Neural progenitor cell (in vitro differentiated cells): ENCODE data around the gene WDR45B. TPM values are rescaled to one million over a fixed set of nuclear protein-coding genes. Genes with fewer than 3 reads are reported as not detected.

Experiments used
- DNase-seq: peaks from one replicate; pipeline ENCODE4 v3.0.0-alpha.2; 2016; ENCODE audit warnings: low spot score
- H2AFZ ChIP-seq: fragments of 200-600 bp; sonication (generic); replicated peaks from 2 replicates; pipeline ENCODE4 v1.6.1; 2016; ENCODE audit warnings: antibody characterized with exemption
- H3F3A ChIP-seq: fragments of 200-600 bp; sonication (generic); 2 replicates; pipeline ENCODE4 v1.6.1; 2016; ENCODE audit warnings: antibody characterized with exemption, low read depth
- H3K27ac ChIP-seq: fragments of 200-600 bp; sonication (generic); 2 replicates; pipeline ENCODE4 v1.5.1; 2016; ENCODE audit warnings: mild to moderate bottlenecking
- H3K27me3 ChIP-seq: fragments of 200-600 bp; sonication (generic); 2 replicates; pipeline ENCODE4 v1.6.1; 2016; ENCODE audit warnings: mild to moderate bottlenecking, moderate library complexity
- H3K36me3 ChIP-seq: fragments of 200-600 bp; sonication (generic); 2 replicates; pipeline ENCODE4 v1.5.1; 2016
- H3K4me1 ChIP-seq: fragments of 200-600 bp; sonication (generic); 2 replicates; pipeline ENCODE4 v1.6.1; 2016; ENCODE audit warnings: mixed run types
- H3K4me2 ChIP-seq: fragments of 200-600 bp; sonication (generic); 2 replicates; pipeline ENCODE4 v1.6.1; 2016
- H3K4me3 ChIP-seq: fragments of 200-600 bp; sonication (generic); 2 replicates; pipeline ENCODE4 v1.5.1; 2016
- H3K79me2 ChIP-seq: fragments of 200-600 bp; sonication (generic); 2 replicates; pipeline ENCODE4 v1.6.1; 2016; ENCODE audit warnings: low read depth
- H3K9ac ChIP-seq: fragments of 200-600 bp; sonication (generic); 2 replicates; pipeline ENCODE4 v1.6.1; 2016
- H3K9me3 ChIP-seq: fragments of 200-600 bp; sonication (generic); 2 replicates; pipeline ENCODE4 v1.5.1; 2016; ENCODE audit warnings: low read depth
- H4K20me1 ChIP-seq: fragments of 200-600 bp; sonication (generic); 2 replicates; pipeline ENCODE4 v1.6.1; 2016; ENCODE audit warnings: low read depth
- H3K27ac Mint-ChIP-seq: 3 replicates; pipeline ENCODE4 v1.8.0; 2021; ENCODE audit warnings: mixed read lengths
- H3K27me3 Mint-ChIP-seq: 2 replicates; pipeline ENCODE4 v1.8.0; 2022; ENCODE audit warnings: low read depth, mild to moderate bottlenecking, inconsistent platforms, moderate library complexity, mixed read lengths; ENCODE audit not compliant: insufficient read depth
- H3K36me3 Mint-ChIP-seq: 3 replicates; pipeline ENCODE4 v1.8.0; 2021; ENCODE audit warnings: mixed read lengths
- H3K4me1 Mint-ChIP-seq: 3 replicates; pipeline ENCODE4 v1.8.0; 2021; ENCODE audit warnings: mixed read lengths
- H3K4me3 Mint-ChIP-seq: 3 replicates; pipeline ENCODE4 v1.8.0; 2021; ENCODE audit warnings: mild to moderate bottlenecking, moderate library complexity, mixed read lengths
- H3K9me3 Mint-ChIP-seq: 3 replicates; pipeline ENCODE4 v1.8.0; 2020; ENCODE audit warnings: mixed read lengths
- EZH2 ChIP-seq: fragments of 200-600 bp; sonication (generic); IDR thresholded peaks from 2 replicates; pipeline ENCODE4 v1.6.1; 2017; ENCODE audit warnings: antibody characterized with exemption, mild to moderate bottlenecking, moderate library complexity
- EZH2phosphoT487 ChIP-seq: fragments of 200-600 bp; sonication (generic); IDR thresholded peaks from 2 replicates; pipeline ENCODE4 v1.6.1; 2017; ENCODE audit warnings: antibody characterized with exemption
- total RNA-seq: library from RNA; depleted of rRNA; stranded (reverse); fragments of >200 nt; gene quantifications from 2 replicates; pipeline ENCODE4 v1.2.3, GENCODE V29; 2015; ENCODE audit warnings: low replicate concordance
- TF ChIP-seq, protein P1 (sequence below): fragments of 200-600 bp; sonication (generic); IDR thresholded peaks from 2 replicates; pipeline ENCODE4 v1.5.1; 2017; ENCODE audit warnings: antibody characterized with exemption, mild to moderate bottlenecking

WDR45B gene
- total RNA-seq, 1 donor from 2014 or later = 110 TPM

DNA sequence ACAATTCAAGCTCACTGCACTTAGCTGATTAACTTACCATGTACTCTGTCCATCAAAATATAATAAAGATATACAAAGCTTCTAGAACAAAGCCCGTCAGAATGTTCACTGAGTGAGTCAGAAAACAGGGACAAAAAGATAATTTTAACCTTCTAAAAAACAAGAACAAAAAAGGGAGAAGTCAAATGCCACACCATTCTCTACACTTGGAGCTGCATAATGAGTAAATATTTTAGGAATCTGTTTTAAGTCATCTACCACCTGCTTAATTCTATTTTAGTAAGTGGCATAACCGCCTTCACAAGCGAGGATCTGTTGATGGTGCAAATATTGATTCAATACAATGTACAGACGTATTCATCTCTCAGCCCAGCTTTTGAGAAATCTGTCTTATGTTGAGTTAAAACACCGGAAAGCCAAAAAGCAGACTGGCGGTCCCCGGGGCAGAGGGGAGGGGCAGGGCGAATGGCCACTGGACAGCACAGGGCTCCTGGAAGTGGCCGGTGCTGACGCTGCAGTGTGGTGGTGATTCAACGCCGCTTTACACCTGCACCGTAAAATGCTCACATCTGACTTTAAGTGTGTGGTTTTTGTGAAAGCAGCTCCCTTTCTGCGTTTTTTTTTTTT, 30.1 kb upstream of the WDR45B start:
- no peak for DNase-seq
- Mint-ChIP-seq H3K4me3 (no peak overlapping the region), H3K4me1 (peaks cover 2% of the 10 kb centered on the region), H3K27me3 (peaks cover under 1% of the 10 kb centered on the region), H3K36me3 (no peaks in the 10 kb centered on the region), H3K27ac (no peak overlapping the region), H3K9me3 (peaks cover 8% of the 10 kb centered on the region)
- Histone ChIP-seq H3K9ac (no peak overlapping the region), H2AFZ (no peak overlapping the region), H4K20me1 (no peaks in the 10 kb centered on the region), H3K4me1 (no peaks in the 10 kb centered on the region), H3F3A (no peaks in the 10 kb centered on the region), H3K27me3 (no peaks in the 10 kb centered on the region), H3K27ac (no peak overlapping the region), H3K9me3 (no peaks in the 10 kb centered on the region), H3K4me2 (no peak overlapping the region), H3K79me2 (no peaks in the 10 kb centered on the region), H3K4me3 (no peak overlapping the region), H3K36me3 (no peaks in the 10 kb centered on the region)
- TF ChIP-seq, protein P1, sequence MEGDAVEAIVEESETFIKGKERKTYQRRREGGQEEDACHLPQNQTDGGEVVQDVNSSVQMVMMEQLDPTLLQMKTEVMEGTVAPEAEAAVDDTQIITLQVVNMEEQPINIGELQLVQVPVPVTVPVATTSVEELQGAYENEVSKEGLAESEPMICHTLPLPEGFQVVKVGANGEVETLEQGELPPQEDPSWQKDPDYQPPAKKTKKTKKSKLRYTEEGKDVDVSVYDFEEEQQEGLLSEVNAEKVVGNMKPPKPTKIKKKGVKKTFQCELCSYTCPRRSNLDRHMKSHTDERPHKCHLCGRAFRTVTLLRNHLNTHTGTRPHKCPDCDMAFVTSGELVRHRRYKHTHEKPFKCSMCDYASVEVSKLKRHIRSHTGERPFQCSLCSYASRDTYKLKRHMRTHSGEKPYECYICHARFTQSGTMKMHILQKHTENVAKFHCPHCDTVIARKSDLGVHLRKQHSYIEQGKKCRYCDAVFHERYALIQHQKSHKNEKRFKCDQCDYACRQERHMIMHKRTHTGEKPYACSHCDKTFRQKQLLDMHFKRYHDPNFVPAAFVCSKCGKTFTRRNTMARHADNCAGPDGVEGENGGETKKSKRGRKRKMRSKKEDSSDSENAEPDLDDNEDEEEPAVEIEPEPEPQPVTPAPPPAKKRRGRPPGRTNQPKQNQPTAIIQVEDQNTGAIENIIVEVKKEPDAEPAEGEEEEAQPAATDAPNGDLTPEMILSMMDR = no peak
- no peak for TF ChIP-seq EZH2
- TF ChIP-seq EZH2phosphoT487 = no peak

DNA sequence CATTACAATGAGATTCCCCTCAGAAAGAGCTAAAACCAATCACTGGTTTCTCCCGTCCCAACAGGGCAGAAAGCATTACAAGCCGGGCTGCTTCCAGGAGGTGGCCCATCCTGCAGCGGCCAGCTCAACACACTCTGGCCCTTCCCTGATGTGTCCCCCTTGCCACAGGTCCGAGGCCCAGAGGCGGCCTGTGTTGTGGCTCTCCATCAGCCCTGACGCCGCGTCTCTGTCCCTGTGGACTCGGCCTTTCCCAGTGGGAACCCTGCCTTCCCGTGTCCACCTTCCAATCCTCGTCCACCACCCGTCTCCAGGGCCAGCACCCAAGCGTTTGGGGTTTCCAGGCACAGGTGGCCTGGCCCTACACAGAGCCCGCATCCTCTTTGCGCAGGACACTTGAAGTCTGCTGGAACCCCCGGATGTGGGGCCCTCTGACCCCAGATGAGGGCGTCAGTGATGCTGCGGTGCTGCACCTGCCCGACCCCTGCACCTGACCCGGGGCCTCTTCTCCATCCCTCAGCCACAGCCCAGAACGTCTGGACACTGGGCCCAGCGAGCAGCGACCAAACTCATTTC, 29.2 kb upstream of the WDR45B start:
- Mint-ChIP-seq H3K4me3 (no peak overlapping the region), H3K4me1 (peaks cover 2% of the 10 kb centered on the region), H3K27ac (no peak overlapping the region), H3K27me3 (no peaks in the 10 kb centered on the region), H3K36me3 (no peaks in the 10 kb centered on the region), H3K9me3 (peaks cover 8% of the 10 kb centered on the region)
- no peak overlapping the region for H2AFZ ChIP-seq
- H3F3A ChIP-seq = no peaks in the 10 kb centered on the region
- no peaks in the 10 kb centered on the region for H3K79me2 ChIP-seq
- TF ChIP-seq EZH2phosphoT487 = no peak
- no peak for TF ChIP-seq EZH2
- TF ChIP-seq, protein P1 = no peak
- no peaks in the 10 kb centered on the region for H3K36me3 ChIP-seq
- H3K27me3 ChIP-seq = no peaks in the 10 kb centered on the region
- H3K9ac ChIP-seq = no peak overlapping the region
- no peak overlapping the region for H3K4me3 ChIP-seq
- DNase-seq = no peak
- H4K20me1 ChIP-seq = no peaks in the 10 kb centered on the region
- no peak overlapping the region for H3K27ac ChIP-seq
- H3K9me3 ChIP-seq = no peaks in the 10 kb centered on the region
- H3K4me1 ChIP-seq = no peaks in the 10 kb centered on the region
- no peak overlapping the region for H3K4me2 ChIP-seq

DNA sequence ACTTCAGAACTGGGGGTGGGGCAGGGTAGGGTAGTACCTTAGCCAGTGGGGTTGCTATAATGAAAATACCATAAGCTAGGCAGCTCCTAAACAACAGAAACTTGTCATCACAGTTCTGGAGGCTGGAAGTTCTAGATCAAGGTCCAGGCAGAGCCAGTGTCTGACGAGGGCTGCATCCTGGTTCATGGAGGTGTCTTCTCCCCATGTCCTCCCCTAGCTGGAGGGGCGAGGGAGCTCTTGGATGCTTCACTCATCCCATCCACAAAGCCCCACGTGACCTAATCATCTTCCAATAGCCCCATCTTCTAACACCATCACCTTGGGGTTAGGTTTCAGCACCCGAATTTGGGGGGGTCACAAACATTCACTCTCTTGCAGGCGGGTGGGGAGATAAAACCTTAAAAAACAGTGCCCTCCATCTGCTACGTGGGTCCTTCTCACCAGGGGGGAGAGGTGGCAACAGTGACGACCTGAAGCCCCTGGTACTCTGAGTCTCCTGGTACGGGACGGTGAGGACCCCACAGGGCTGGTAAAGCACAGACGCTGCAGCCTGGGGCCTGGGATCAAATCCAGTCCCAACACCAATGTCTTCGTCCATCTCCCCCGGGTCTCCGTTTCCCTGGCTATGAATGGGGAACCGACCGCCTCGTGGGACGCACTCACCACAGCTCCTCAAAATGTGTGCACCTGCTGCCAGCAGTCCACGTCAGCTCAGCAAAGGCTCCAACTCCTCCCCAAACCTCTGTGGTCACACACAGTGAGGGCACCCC, 27.4 kb upstream of the WDR45B start:
- Histone ChIP-seq H3K36me3 (no peaks in the 10 kb centered on the region), H3F3A (no peaks in the 10 kb centered on the region), H3K27me3 (no peaks in the 10 kb centered on the region), H3K27ac (no peak overlapping the region), H2AFZ (no peak overlapping the region), H3K9me3 (no peaks in the 10 kb centered on the region), H4K20me1 (no peaks in the 10 kb centered on the region), H3K4me3 (no peak overlapping the region), H3K9ac (no peak overlapping the region), H3K79me2 (no peaks in the 10 kb centered on the region), H3K4me1 (no peaks in the 10 kb centered on the region), H3K4me2 (no peak overlapping the region)
- DNase-seq = no peak
- no peak overlapping the region for H3K4me3 Mint-ChIP-seq
- H3K4me1 Mint-ChIP-seq = peaks cover 2% of the 10 kb centered on the region
- no peaks in the 10 kb centered on the region for H3K9me3 Mint-ChIP-seq
- no peaks in the 10 kb centered on the region for H3K27me3 Mint-ChIP-seq
- TF ChIP-seq EZH2phosphoT487 (no peak), EZH2 (no peak)
- TF ChIP-seq, protein P1 = no peak
- H3K36me3 Mint-ChIP-seq = no peaks in the 10 kb centered on the region
- no peak overlapping the region for H3K27ac Mint-ChIP-seq
